H9 (cell line): ENCODE data around the gene BBS2. TPM values are rescaled to one million over a fixed set of nuclear protein-coding genes. Genes with fewer than 3 reads are reported as not detected.

Experiments
- DNase-seq: peaks from one replicate; pipeline ENCODE4 v3.0.0-alpha.2; 2017
- H2AFZ ChIP-seq: one replicate; pipeline ENCODE4 v1.6.1; 2013; ENCODE audit warnings: mild to moderate bottlenecking, low read length, control low read depth, moderate library complexity
- H2AK5ac ChIP-seq: 2 replicates; pipeline ENCODE4 v1.6.1; 2013; ENCODE audit warnings: low read length, control low read depth, mixed read lengths; ENCODE audit not compliant: insufficient read length
- H2BK120ac ChIP-seq: one replicate; pipeline ENCODE4 v1.6.1; 2013; ENCODE audit warnings: low read depth, mild to moderate bottlenecking, low read length, control low read depth, inconsistent platforms; ENCODE audit not compliant: poor library complexity, severe bottlenecking
- H2BK12ac ChIP-seq: 2 replicates; pipeline ENCODE4 v1.6.1; 2013; ENCODE audit warnings: low read length, control low read depth, mixed read lengths, low read depth; ENCODE audit not compliant: insufficient read length
- H2BK15ac ChIP-seq: 2 replicates; pipeline ENCODE4 v1.6.1; 2013; ENCODE audit warnings: low read depth, low read length, control low read depth
- H2BK20ac ChIP-seq: one replicate; pipeline ENCODE4 v1.6.1; 2013; ENCODE audit warnings: low read depth, mild to moderate bottlenecking, low read length, control low read depth, inconsistent platforms; ENCODE audit not compliant: poor library complexity, severe bottlenecking
- H2BK5ac ChIP-seq: 2 replicates; pipeline ENCODE4 v1.6.1; 2013; ENCODE audit warnings: low read length, control low read depth, mixed read lengths; ENCODE audit not compliant: insufficient read length
- H3K14ac ChIP-seq: 2 replicates; pipeline ENCODE4 v1.6.1; 2013; ENCODE audit warnings: low read length, control low read depth; ENCODE audit not compliant: insufficient read depth
- H3K18ac ChIP-seq: 2 replicates; pipeline ENCODE4 v1.6.1; 2013; ENCODE audit warnings: low read depth, mild to moderate bottlenecking, mixed read lengths, low read length, control low read depth; ENCODE audit not compliant: insufficient read length
- H3K23ac ChIP-seq: 2 replicates; pipeline ENCODE4 v1.6.1; 2013; ENCODE audit warnings: low read length, control low read depth, mixed read lengths, low read depth; ENCODE audit not compliant: insufficient read length
- H3K23me2 ChIP-seq: 2 replicates; pipeline ENCODE4 v1.6.1; 2013; ENCODE audit warnings: low read depth, mild to moderate bottlenecking, mixed read lengths, low read length, control low read depth; ENCODE audit not compliant: insufficient read length, poor library complexity, severe bottlenecking
- H3K27ac ChIP-seq: 2 replicates; pipeline ENCODE4 v1.5.1; 2013; ENCODE audit warnings: low read length, control low read depth, mixed read lengths, low read depth; ENCODE audit not compliant: insufficient read length
- H3K27me3 ChIP-seq: 2 replicates; pipeline ENCODE4 v1.6.1; 2013; ENCODE audit warnings: low read length, control low read depth, inconsistent platforms; ENCODE audit not compliant: insufficient read depth
- H3K4ac ChIP-seq: 2 replicates; pipeline ENCODE4 v1.6.1; 2013; ENCODE audit warnings: low read depth, mild to moderate bottlenecking, control low read depth, inconsistent platforms, low read length, moderate library complexity
- H3K4me1 ChIP-seq: 2 replicates; pipeline ENCODE4 v1.6.1; 2013; ENCODE audit warnings: low read length, control low read depth, inconsistent platforms; ENCODE audit not compliant: insufficient read depth
- H3K4me2 ChIP-seq: 2 replicates; pipeline ENCODE4 v1.6.1; 2013; ENCODE audit warnings: low read length, control low read depth, mixed read lengths; ENCODE audit not compliant: insufficient read length, insufficient read depth
- H3K56ac ChIP-seq: 2 replicates; pipeline ENCODE4 v1.6.1; 2013; ENCODE audit warnings: low read depth, mild to moderate bottlenecking, mixed read lengths, low read length, control low read depth; ENCODE audit not compliant: insufficient read length
- H3K79me1 ChIP-seq: 2 replicates; pipeline ENCODE4 v1.6.1; 2013; ENCODE audit warnings: low read depth, mild to moderate bottlenecking, moderate library complexity, low read length, control low read depth, inconsistent platforms; ENCODE audit not compliant: insufficient read depth, poor library complexity, severe bottlenecking
- H3K79me2 ChIP-seq: 2 replicates; pipeline ENCODE4 v1.6.1; 2013; ENCODE audit warnings: low read length, control low read depth, inconsistent platforms; ENCODE audit not compliant: insufficient read depth
- H3K9ac ChIP-seq: 2 replicates; pipeline ENCODE4 v1.6.1; 2013; ENCODE audit warnings: low read length, control low read depth, mixed read lengths; ENCODE audit not compliant: insufficient read length; ENCODE audit errors: extremely low read depth
- H3K9me3 ChIP-seq: one replicate; pipeline ENCODE4 v1.6.1; 2013; ENCODE audit warnings: low read depth, low read length, inconsistent platforms; ENCODE audit not compliant: control insufficient read depth
- H3T11ph ChIP-seq: one replicate; pipeline ENCODE4 v1.6.1; 2013; ENCODE audit warnings: mild to moderate bottlenecking, low read length, control low read depth, inconsistent platforms
- H4K20me1 ChIP-seq: one replicate; pipeline ENCODE4 v1.6.1; 2013; ENCODE audit not compliant: control insufficient read depth, insufficient read length, insufficient read depth
- H4K5ac ChIP-seq: 2 replicates; pipeline ENCODE4 v1.6.1; 2013; ENCODE audit warnings: low read depth, mild to moderate bottlenecking, mixed read lengths, low read length, control low read depth; ENCODE audit not compliant: insufficient read length
- H4K8ac ChIP-seq: replicated peaks from 2 replicates; pipeline ENCODE4 v1.6.1; 2013; ENCODE audit warnings: low read length, control low read depth, mixed read lengths, low read depth; ENCODE audit not compliant: insufficient read length
- H4K91ac ChIP-seq: 2 replicates; pipeline ENCODE4 v1.6.1; 2013; ENCODE audit warnings: low read depth, mild to moderate bottlenecking, moderate library complexity, mixed read lengths, low read length, control low read depth; ENCODE audit not compliant: insufficient read length
- H3K27ac Mint-ChIP-seq, 3 experiments: 2 replicates in 2 of 3; 3 replicates in 1 of 3; pipeline ENCODE4 v1.8.0; 2020 to 2021; ENCODE audit warnings: mixed read lengths in 3 of 3, mild to moderate bottlenecking in 1 of 3, moderate library complexity in 1 of 3
- H3K27me3 Mint-ChIP-seq: 2 replicates; pipeline ENCODE4 v1.8.0; 2021; ENCODE audit warnings: low read depth, mild to moderate bottlenecking, moderate library complexity, mixed read lengths
- H3K36me3 Mint-ChIP-seq, 3 experiments: 2 replicates in 2 of 3; 3 replicates in 1 of 3; pipeline ENCODE4 v1.8.0; 2020 to 2021; ENCODE audit warnings: low read depth in 3 of 3, mixed read lengths in 3 of 3; ENCODE audit not compliant: insufficient read depth in 1 of 3
- H3K4me1 Mint-ChIP-seq, 2 experiments: 2 replicates each; pipeline ENCODE4 v1.8.0; 2020; ENCODE audit warnings: mixed read lengths in 2 of 2
- H3K4me3 Mint-ChIP-seq, 2 experiments: 2 replicates in 1 of 2; 3 replicates in 1 of 2; pipeline ENCODE4 v1.8.0; 2020 to 2021; ENCODE audit warnings: mild to moderate bottlenecking in 2 of 2, mixed read lengths in 2 of 2, moderate library complexity in 1 of 2
- H3K9me3 Mint-ChIP-seq, 2 experiments: 2 replicates in 1 of 2; 3 replicates in 1 of 2; pipeline ENCODE4 v1.8.0; 2020; ENCODE audit warnings: mild to moderate bottlenecking in 2 of 2, mixed read lengths in 2 of 2, moderate library complexity in 1 of 2
- WGBS: extraction: QIAGEN DNeasy Blood & Tissue Kit; methylation state at CpG from one replicate; pipeline ENCODE4 v1.1.7; 2013; ENCODE audit warnings: missing lambda C conversion rate, low lambda C conversion rate, mixed read lengths; ENCODE audit not compliant: insufficient read length; ENCODE audit errors: extremely low coverage; 5-methylcytosine and 5-hydroxymethylcytosine counted together
- total RNA-seq: library from RNA; stranded (reverse); gene quantifications from 2 replicates; pipeline ENCODE4 v1.2.1, GENCODE V29; 2021
- TF ChIP-seq, protein P1 (sequence below): fragments of 200-600 bp; sonication (generic); conservative IDR thresholded peaks from 3 replicates; pipeline ENCODE4 v1.8.0; 2021; ENCODE audit warnings: antibody characterized with exemption, mild to moderate bottlenecking

BBS2 gene
- total RNA-seq, 1 experiment from 2014 or later = 13.1 TPM

DNA sequence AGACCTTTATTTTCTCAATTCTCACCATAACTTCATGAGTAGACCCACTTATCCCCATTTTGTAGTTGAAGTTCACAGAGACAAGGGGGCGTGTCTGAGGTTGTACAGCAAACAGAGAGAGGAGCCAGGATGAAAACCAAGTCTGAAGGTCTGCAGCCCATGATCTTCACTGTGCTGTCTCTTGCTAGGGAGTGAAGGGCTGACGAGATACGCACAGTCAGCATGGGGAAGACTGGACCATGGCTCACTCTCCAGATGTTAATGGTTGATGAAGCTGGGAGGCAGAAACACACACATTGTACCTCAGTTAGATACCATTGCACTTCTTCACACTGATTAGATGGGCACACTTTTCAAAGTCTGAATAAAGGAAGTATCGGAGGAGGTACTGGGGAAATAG is 39.3 kb upstream of the BBS2 start:
- DNase-seq = no peak
- no peak overlapping the region for H2BK120ac ChIP-seq
- H3K18ac ChIP-seq = no peak overlapping the region
- H3K23ac ChIP-seq = no peak overlapping the region
- no peak overlapping the region for H3K4ac ChIP-seq
- H3K9ac ChIP-seq = no peak overlapping the region
- no peak overlapping the region for H3K56ac ChIP-seq
- H3K27me3 Mint-ChIP-seq = peaks cover 33% of the 10 kb centered on the region
- H3K9me3 ChIP-seq = no peaks in the 10 kb centered on the region
- WGBS = no CpG with 5 or more reads among the region's 4 CpGs
- H4K20me1 ChIP-seq = no peaks in the 10 kb centered on the region
- no peaks in the 10 kb centered on the region for H3K4me1 ChIP-seq
- TF ChIP-seq, protein P1, sequence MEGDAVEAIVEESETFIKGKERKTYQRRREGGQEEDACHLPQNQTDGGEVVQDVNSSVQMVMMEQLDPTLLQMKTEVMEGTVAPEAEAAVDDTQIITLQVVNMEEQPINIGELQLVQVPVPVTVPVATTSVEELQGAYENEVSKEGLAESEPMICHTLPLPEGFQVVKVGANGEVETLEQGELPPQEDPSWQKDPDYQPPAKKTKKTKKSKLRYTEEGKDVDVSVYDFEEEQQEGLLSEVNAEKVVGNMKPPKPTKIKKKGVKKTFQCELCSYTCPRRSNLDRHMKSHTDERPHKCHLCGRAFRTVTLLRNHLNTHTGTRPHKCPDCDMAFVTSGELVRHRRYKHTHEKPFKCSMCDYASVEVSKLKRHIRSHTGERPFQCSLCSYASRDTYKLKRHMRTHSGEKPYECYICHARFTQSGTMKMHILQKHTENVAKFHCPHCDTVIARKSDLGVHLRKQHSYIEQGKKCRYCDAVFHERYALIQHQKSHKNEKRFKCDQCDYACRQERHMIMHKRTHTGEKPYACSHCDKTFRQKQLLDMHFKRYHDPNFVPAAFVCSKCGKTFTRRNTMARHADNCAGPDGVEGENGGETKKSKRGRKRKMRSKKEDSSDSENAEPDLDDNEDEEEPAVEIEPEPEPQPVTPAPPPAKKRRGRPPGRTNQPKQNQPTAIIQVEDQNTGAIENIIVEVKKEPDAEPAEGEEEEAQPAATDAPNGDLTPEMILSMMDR = no peak
- H3K79me2 ChIP-seq = no peaks in the 10 kb centered on the region
- H3K27ac Mint-ChIP-seq = no peak overlapping the region; a peak in 1 of 7 replicates
- H2AK5ac ChIP-seq = no peak overlapping the region
- H3K27me3 ChIP-seq = no peaks in the 10 kb centered on the region
- peaks cover 0 to 3% of the 10 kb centered on the region in 2 experiments; a peak in 2 of 4 replicates for H3K4me1 Mint-ChIP-seq
- no peaks in the 10 kb centered on the region for H3K9me3 Mint-ChIP-seq
- no peak overlapping the region for H3K14ac ChIP-seq
- no peak overlapping the region for H3K4me3 Mint-ChIP-seq
- H3K27ac ChIP-seq = no peak overlapping the region
- no peak overlapping the region for H2BK12ac ChIP-seq
- H3K79me1 ChIP-seq = no peaks in the 10 kb centered on the region
- H3K4me2 ChIP-seq = no peak overlapping the region
- no peak overlapping the region for H2BK5ac ChIP-seq
- H4K8ac ChIP-seq = no peak overlapping the region
- no peak overlapping the region for H4K91ac ChIP-seq
- H3K36me3 Mint-ChIP-seq = no peaks in the 10 kb centered on the region
- H3K23me2 ChIP-seq = no peaks in the 10 kb centered on the region
- no peak overlapping the region for H2AFZ ChIP-seq
- H2BK15ac ChIP-seq = no peak overlapping the region
- no peak overlapping the region for H3T11ph ChIP-seq
- H4K5ac ChIP-seq = no peak overlapping the region
- H2BK20ac ChIP-seq = no peak overlapping the region
